ENCODE measurements around the gene SLC18A2.

GRCh38 chr10:117249493-117250093, 8.7 kb downstream of the SLC18A2 start:
- TF ChIP-seq EP300 (IDR thresholded peaks at IDR 0.05; ENCODE audit: borderline replicate concordance in 1 of 2, low read depth in 2 of 2, low read length in 2 of 2): no peak
- no peak for TF ChIP-seq EGR1 (IDR thresholded peaks at IDR 0.05; ENCODE audit: borderline replicate concordance, low read depth, low read length)
- no peak for TF ChIP-seq FOSL1 (IDR thresholded peaks at IDR 0.05; ENCODE audit: insufficient read depth, low read depth, low read length)
- TF ChIP-seq CTCF (IDR thresholded peaks at IDR 0.05; ENCODE audit: control extremely low read depth in 1 of 3, insufficient read depth in 1 of 3, low read depth in 1 of 3, low read length in 3 of 3): no peak
- TF ChIP-seq RAD21 (IDR thresholded peaks at IDR 0.05 in 1 of 2, conservative IDR thresholded peaks at IDR 0.05 in 1 of 2; ENCODE audit: low read depth in 2 of 2, low read length in 2 of 2): no peak
- TF ChIP-seq TBP (IDR thresholded peaks at IDR 0.05; ENCODE audit: low read depth, low read length): no peak
- no peak for TF ChIP-seq POLR2A (IDR thresholded peaks at IDR 0.05; ENCODE audit: control extremely low read depth in 1 of 2, low read depth in 2 of 2, low read length in 2 of 2)
- TF ChIP-seq EZH2 (IDR thresholded peaks at IDR 0.05; ENCODE audit: low read depth, low read length, severe bottlenecking): no peak
- TF ChIP-seq CHD1 (IDR thresholded peaks at IDR 0.05; ENCODE audit: low read depth, low read length): no peak
- TF ChIP-seq MAX (IDR thresholded peaks at IDR 0.05): no peak
